Tibial nerve (tissue), 4 donors: Measurements from ENCODE around the gene INPP4B.

Experiments used
- EP300 ChIP-seq, 2 donors: sonication (generic); formaldehyde crosslinking; IDR thresholded peaks; one replicate each; pipeline ENCODE4 v1.6.1; 2017; ENCODE audit warnings: antibody characterized with exemption in 2 of 2, mild to moderate bottlenecking in 1 of 2
- POLR2A ChIP-seq, 2 donors: fragments of 450-650 bp; IDR thresholded peaks; one replicate each; pipeline ENCODE4 v1.6.1; 2017; ENCODE audit warnings: antibody characterized with exemption in 2 of 2, mild to moderate bottlenecking in 2 of 2, moderate library complexity in 2 of 2
- TF ChIP-seq, protein P1 (sequence below), 5 experiments: fragments of 200-600 bp in 3 of 5; fragments of 450-650 bp in 2 of 5; sonication (generic) in 3 of 5; IDR thresholded peaks; one replicate each; pipeline ENCODE4 v1.5.1; 2016 to 2019; ENCODE audit warnings: antibody characterized with exemption in 5 of 5, mild to moderate bottlenecking in 3 of 5, moderate library complexity in 2 of 5

DNA sequence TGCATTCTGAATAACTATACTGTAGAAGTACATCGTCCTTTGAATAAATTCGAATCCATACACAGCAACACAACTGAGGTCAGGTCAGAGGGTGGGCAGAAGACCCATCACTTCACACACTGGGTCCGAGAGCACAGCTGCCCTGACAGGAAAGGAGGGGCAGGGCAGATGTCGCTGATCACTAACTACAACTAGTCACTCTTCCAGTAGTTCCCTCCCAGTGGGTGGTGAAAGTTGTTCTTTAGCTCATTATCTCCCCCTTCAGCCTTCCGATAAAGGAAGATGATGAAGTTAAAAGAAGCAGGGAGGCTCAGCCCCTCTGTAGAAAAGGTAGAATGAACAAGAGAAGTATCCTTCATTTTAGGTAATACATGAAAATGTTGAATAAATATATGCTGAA is 278.9 kb downstream of the INPP4B start:
- TF ChIP-seq, protein P1, sequence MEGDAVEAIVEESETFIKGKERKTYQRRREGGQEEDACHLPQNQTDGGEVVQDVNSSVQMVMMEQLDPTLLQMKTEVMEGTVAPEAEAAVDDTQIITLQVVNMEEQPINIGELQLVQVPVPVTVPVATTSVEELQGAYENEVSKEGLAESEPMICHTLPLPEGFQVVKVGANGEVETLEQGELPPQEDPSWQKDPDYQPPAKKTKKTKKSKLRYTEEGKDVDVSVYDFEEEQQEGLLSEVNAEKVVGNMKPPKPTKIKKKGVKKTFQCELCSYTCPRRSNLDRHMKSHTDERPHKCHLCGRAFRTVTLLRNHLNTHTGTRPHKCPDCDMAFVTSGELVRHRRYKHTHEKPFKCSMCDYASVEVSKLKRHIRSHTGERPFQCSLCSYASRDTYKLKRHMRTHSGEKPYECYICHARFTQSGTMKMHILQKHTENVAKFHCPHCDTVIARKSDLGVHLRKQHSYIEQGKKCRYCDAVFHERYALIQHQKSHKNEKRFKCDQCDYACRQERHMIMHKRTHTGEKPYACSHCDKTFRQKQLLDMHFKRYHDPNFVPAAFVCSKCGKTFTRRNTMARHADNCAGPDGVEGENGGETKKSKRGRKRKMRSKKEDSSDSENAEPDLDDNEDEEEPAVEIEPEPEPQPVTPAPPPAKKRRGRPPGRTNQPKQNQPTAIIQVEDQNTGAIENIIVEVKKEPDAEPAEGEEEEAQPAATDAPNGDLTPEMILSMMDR (IDR thresholded peaks at IDR 0.05), result no peak
- no peak for TF ChIP-seq POLR2A (IDR thresholded peaks at IDR 0.05)
- no peak for TF ChIP-seq EP300 (IDR thresholded peaks at IDR 0.05)
